Measurements from ENCODE around the gene SULT1B1.

SULT1B1 gene

DNA sequence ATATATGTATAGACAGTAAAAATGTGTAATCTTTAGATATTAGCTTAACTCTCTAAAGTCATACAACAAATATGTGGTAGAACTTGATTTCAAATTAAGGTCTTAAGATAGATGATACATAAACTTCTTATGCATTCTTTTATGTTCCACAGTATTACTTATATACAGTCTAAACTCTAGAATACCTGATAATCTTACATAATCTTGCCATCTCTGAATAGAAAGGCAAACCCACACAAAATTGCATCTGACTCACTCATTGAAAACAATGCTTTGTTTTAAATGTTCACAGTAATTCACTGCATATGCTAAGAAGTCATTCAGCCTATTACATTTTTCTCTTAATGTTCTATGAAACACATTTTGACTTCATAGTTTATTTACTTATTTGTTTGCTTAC, 10.1 kb downstream of the SULT1B1 start:
- no peak for DNase-seq (ENCODE audit: low read depth in 1 of 2, low spot score in 1 of 2)

DNA sequence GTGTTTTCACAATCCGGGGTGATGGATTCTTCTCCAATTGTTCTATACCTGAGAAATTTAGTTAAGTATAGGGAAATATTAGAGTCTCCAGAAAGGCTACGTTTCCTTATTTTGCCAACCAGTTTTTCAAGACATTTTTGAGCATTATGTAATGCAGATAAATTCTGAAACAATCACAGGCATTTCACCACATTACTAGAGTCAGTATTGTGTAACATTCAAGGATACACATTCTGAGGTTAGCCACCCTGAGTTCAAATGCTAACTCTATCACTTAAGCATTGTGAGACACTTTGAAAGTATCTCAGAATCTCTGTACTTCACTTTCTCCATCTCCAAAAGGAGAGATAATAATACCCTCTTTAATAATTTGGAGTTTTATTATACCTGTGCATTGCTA, 10.6 kb downstream of the SULT1B1 start:
- no peak for DNase-seq (ENCODE audit: low read depth in 1 of 2, low spot score in 1 of 2)

DNA sequence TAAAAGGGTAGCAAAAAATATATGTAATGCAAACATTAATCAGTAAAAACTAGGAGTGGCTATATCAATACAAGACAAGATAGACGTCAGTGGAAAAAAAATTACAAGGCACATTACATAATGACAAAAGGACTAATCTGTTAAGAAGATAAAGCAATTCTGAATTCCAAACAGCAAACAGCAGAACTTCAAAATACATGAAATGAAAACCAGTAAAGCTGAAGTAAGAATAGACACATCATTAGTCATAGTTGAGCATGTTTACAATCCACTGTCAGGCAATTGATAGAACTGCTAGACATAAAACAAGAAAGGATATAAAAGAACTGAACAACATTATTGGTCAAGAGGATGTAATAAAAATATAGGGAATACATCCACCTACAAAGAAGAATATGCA, 12.2 kb downstream of the SULT1B1 start:
- DNase-seq (ENCODE audit: low read depth in 1 of 2, low spot score in 1 of 2): no peak

DNA sequence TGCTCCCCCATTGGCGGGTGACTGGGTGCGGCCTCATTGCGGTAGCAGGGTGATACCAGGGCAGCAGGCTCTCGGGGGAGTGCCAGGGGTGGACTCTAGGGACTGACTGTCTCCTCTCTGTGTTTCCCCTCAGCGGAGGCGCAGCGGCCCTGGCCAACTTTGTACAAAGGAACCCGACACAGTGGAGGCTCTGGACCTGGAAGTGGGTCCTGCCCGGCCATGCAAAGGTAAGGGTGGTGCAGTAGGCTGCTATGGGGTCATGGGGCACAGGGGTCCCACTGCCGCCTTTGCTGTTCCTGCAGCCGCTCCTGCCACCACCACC, 16.3 kb downstream of the SULT1B1 start:
- no peak for DNase-seq (ENCODE audit: low read depth in 1 of 2, low spot score in 1 of 2)

DNA sequence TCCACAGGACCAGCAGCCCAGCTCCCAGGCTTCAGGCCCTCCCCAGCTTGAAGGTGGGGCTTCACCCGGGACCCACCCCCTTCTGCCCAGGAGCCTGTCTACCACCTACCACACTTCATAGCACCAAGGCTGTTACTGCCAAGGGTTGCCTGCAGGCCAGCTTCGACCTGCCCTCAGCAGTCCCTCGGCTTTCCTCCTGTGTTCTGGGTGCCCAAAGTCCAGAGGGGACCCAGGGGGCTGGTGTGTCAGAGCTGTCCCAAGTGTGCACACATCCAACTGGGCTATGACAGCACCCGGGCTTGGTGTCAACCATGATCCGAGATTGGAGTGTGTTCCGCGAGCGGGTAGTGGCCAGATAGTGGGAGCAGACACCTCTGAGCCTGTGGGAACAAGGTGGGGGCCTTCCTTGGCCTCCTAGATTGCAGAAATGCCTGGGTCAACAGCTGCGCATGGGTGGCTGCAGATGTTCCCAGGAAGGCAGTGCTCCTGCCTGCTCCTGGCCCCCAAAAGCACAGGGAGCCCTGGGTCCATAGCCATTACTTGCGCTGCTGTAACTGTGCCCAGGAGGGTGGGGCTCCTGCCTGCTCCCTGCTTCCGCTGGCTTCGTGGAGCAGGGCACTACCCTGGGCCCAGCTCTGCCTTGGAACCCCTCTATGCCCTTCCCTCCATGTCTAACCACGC, 16.8 kb downstream of the SULT1B1 start:
- no peak for DNase-seq (ENCODE audit: low read depth in 1 of 2, low spot score in 1 of 2)

DNA sequence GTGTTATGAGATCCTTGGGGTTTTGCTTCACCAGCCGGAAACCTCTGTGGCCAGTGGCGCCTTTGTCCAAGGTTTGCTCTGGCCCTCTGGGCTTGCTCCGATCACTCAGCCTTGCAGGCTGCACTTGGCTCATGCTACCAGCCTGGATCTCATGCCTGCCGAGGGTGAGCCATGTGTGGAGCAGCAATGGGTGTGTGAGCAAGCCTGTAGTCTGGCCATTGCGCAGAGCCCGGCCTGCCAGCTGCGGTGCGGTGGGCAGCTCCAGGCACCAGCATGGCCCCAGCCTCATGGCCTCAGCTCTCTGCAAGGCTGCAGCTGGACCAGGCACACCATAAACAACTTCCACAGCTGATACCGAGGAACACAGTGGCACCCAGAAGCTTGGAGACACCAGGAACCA, 17.8 kb downstream of the SULT1B1 start:
- no peak for DNase-seq (ENCODE audit: low read depth in 1 of 2, low spot score in 1 of 2)

DNA sequence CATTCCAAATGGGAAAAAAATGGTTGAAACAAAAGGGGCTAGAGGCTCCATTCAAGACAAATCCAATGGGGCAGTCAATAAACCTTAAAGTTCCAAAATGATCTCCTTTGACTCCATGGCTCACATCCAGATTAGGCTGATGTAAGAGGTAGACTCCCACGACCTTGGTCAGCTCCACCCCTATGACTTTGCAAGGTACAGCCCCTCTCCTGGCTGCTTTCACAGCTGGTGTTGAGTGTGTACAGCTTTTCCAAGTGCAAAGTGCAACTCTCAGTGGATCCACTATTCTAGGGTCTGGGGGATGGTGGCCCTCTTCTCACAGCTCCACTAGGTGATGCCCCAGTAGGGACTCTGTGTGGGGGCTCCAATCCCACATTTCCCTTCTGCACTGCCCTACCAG, 21.5 kb downstream of the SULT1B1 start:
- DNase-seq (ENCODE audit: low read depth in 1 of 2, low spot score in 1 of 2): no peak

DNA sequence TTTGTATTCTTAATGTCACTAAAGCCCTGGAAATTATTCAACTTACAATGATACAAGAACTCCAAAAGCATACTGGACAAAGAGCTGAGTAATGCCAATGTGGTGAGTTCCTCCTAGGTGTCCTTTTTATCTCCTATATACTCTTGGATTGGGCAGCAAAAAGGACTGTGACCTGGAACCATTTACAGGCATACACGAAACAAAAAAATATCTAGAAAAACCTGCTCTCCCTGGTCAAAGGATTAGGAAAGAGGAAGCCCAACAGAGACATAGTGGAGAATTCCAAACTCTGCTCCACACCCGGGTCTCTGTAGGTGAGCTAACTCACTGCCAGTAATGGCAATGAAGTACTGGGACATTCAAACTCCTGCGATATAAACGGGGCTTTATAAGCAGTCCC, 25.3 kb downstream of the SULT1B1 start:
- DNase-seq (ENCODE audit: low read depth in 1 of 2, low spot score in 1 of 2): no peak

DNA sequence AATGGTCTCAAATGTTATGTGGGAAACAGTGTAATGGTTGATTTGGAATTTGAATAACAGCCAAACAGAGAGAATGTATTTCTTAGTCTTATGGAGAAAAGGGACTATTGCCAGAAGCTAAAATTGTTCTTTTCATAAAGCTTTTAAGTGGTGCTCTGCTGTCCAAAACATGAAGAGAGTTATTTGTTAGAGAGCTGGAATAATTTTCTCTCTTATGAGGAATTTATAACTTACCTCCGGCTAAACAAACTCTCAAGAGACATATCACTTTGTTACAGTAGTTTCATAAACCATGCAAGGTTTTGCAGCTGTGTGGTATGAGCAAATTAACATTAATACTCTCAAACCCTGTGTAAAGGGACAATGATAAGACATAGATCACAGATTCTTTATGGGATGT, 28.6 kb downstream of the SULT1B1 start:
- no peak for DNase-seq (ENCODE audit: low read depth in 1 of 2, low spot score in 1 of 2)

DNA sequence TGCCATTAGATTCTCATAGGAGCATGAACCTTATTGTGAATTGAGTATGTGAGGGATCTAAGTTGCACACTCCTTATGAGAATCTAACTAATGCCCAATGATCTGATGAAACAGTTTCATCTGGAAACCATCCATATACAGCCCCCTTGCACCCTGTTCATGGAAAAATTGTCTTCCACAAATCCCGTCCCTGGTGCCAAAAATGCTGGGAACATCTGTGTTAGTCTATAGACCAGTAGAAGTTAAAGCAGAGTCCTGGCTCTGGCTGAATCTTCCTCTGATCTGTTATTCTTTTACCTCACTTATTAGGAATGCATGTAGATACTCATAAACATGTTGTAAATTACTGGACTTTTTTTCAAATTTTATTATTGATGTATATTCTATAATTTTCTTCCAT, 29.2 kb downstream of the SULT1B1 start:
- DNase-seq (ENCODE audit: low read depth in 1 of 2, low spot score in 1 of 2): no peak

DNA sequence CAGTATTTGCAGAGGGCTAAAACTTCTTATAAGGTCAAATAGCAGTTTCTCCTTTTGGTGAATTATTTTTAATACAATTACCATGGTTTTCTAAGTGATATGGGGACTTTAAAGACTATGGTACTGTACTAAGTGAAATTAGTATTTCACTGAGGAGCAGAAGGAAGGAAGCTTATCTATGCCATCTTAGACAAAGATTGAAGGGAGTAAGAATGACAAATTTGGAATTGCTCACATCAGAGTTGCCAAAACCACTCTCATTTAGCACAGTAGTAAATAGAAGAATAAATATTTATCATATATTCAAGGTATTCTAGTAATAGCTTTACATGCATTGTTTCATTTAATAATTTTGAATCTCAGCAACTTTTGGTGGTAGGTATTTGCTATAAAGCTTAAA, 30.4 kb downstream of the SULT1B1 start:
- DNase-seq (ENCODE audit: low read depth in 1 of 2, low spot score in 1 of 2): no peak

DNA sequence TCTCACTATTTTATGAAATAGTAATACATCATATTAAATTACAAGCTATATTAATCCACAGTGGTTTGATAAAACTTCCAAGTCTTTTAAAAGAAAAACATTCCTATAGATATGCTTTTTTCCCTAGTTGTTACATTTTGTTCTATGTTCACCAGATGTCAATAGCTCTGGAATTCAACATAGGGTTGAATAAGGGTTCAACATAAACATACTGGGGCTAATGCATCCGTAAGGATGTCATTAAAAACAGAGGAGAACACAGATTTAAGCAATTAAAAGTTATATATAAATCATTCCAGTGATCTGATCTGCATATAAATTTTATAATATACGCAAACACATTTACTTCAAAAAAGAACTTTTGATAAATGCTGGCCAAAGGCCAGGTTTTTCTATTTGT, 32.5 kb downstream of the SULT1B1 start:
- DNase-seq (ENCODE audit: low read depth in 1 of 2, low spot score in 1 of 2): no peak

DNA sequence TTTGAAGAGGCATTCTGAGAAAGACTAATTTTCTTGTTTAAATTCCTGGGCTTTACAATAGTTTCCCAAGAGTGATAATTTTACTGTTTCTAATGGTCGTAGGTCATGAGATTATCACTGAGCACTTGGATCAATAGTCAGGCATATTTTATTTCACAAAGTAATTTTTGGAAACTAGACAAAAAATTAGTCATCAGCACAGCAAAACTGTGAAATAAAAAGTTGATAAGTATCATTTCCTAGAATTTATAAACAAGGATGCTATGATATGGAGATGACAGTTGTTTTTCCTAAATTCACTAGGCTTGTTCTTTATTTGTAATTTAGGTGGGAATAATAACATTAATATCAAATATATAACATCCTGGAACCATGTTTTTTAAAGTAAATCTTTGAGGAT, 33.0 kb downstream of the SULT1B1 start:
- DNase-seq (ENCODE audit: low read depth in 1 of 2, low spot score in 1 of 2): no peak

DNA sequence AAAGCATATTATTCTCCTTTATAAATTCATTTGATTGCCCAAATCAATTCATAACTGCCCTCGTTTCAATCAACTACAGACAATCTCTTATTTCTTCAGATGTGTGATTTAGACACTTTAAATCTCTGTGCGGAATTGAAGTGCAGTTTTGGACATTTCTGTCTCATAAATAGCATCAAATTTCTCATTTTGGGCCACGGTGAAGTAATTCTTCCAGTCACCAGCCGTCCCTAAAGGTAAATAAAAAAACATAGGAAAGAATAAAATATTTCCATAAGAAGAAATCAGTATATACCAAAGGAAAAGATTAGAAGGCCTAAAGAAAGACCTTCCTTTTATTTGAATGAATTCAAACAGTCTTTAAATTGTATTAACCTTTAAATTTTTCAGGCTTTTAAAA, 33.4 kb downstream of the SULT1B1 start:
- DNase-seq (ENCODE audit: low read depth in 1 of 2, low spot score in 1 of 2): no peak

DNA sequence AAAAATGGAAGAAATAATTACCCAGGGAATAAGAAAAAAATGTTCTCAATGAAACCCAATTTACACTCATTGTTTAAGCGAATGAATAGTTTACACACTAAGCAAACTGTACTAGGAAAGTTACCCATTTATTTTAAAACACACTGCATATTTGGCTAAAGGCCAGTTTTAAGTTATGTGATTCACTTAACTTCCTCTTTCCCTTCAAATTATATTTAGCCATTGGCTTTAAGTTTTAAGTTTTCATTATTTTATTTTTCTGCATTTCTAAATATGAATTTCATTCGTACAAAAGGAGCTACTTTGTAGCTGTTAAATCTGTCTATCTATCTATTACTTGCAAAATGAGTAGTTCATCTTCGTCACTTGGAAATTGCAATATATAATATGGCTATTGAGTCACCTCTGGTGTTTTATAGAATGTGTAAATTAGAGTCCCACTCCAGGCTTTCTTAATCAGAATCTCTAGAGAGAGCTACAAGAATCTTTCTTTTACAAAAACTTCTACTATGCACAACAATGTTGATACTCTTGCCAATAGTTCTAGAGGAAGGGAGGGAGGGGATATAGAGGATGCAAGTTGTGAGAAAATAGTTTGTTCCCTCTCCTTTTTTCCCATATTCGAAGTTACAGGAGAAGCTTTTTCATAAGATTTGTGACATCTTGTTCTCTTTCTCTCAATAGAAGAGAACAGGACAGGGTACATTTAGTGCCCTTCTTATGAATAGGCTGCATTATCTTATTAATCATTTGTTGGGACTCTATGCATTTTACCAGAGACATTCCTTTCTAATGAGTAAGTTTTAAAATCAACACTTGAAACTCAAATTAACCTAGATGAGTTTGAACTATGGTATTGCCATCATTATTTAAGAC, 41.8 kb downstream of the SULT1B1 start:
- no peak for DNase-seq (ENCODE audit: low read depth in 1 of 2, low spot score in 1 of 2)

DNA sequence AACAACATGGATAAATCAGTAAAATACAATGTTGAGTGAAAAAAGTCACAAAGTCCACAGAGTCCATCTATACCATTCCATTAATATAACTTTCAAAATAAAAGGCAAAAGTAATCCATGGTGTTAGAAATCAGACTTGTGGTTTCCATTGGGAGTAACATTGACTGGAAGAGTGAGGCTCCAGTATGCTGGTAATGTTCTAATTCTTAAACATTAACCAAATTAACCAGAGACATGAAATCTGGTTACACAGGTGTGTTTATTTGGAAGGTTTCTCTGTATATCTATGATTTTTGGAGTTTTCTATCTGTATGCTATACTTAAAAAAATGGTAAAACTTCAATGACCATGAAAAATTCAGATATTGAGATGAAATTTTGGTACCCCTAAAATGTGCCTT, 42.6 kb downstream of the SULT1B1 start:
- no peak for DNase-seq (ENCODE audit: low read depth in 1 of 2, low spot score in 1 of 2)

DNA sequence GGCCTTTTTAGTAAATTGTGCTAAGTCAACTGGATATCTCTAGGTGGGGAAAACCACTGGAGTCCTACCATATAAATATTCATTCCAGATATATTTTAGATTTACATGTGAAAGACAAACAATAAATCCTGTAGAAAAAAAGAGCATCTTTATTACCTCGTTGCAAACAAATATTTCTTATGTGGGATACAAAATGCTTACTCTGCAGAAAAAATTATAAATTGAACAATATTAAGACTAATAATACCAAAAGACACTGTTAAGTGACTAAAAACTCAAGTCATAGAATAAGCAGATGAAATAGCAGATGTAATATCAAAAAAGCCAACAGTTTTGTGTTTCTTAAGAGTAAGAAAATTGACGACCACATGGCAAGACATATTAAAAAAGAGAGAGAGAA, 43.8 kb downstream of the SULT1B1 start:
- no peak for DNase-seq (ENCODE audit: low read depth in 1 of 2, low spot score in 1 of 2)

DNA sequence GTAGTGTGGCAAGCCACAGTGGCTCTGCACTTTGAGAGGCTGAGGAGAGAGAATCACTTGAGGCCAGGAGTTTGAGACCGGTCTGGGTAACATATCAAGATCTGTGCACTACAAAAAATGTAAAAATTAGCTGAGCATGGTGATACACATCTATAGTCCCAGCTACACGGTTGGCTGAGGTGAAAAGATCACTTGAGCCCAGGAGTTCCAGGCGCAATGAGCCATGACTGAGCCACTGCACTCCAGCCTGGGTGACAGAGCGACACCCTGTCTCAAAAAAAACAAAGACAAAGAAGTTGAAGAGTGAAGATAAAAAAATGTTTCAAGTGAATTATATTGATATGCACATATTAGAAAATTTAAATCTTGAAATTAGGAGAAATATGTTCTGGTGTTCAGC, 46.3 kb downstream of the SULT1B1 start:
- DNase-seq (ENCODE audit: low read depth in 1 of 2, low spot score in 1 of 2): no peak

DNA sequence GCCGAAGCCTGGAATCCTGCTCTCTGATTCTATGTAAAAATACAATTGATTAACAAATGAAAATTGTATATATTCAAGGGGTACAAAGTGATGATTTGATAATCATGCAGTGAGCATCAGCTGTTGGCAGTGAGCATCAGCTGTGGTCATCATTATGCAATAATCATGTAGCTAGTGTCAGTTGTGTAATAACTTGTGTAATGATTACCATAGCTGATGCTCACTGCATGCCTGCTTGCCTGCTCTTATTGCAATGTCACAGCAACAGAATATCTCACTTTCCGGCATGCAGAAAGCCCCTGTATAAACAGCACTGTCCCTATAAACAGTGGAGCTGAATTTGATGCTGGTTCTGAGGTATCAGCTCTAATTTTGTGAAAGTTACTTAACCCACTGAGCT, 46.8 kb downstream of the SULT1B1 start:
- DNase-seq (ENCODE audit: low read depth in 1 of 2, low spot score in 1 of 2): no peak

DNA sequence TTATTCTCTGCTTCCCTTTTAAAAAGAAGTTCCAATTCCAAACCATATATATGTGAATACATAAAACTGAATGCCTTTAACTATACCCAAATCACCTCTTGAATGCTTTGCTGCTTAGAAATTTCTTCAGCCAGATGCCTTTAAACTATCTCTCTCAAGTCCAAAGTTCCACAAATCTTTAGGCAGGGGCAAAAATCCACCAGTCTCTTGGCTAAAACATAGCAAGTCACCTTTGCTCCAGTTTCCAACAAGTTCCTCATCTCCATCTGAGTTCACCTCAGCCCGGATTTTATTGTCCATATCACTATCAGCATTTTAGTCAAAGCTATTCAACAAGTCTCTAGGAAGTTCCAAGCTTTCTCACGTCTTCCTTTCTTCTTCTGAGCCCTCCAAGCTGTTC, 49.8 kb downstream of the SULT1B1 start:
- no peak for DNase-seq (ENCODE audit: low read depth in 1 of 2, low spot score in 1 of 2)

DNA sequence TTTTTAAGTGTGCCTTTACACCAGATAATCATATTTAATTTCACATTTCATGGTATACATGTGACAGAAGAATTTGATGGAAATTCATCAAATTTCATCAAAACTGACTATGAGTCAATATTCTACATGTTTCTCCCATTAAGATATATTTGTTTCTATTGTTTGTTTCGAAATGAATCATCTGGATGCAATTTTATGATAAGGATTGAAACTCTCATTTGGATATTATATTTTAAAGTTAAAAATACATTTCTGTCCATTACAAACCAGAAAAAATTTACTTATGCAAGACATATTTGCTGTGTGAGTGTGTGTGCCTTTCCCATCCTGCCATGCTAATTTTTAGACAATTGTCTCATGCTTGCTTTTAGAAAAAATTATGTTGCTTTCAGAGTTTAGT, 52.2 kb downstream of the SULT1B1 start:
- no peak for DNase-seq (ENCODE audit: low read depth in 1 of 2, low spot score in 1 of 2)

DNA sequence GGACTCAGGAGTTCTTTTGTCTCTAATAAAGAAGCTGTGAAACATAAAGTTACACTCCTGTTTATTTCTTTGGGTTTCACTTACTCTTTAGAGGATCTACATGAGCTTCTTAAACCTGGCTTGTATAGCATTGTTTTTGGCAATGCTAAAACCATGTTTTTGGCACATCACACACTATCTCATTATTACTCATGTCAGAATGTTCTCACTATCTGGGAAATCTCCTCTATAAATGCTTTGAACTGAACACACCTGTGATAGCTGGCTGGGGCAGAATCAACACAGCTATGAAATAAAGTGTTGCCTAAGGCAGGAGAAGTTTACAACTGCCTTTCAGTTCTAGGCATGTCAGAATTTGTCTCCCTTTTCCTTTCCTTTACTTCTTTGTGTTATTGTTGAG, 52.6 kb downstream of the SULT1B1 start:
- no peak for DNase-seq (ENCODE audit: low read depth in 1 of 2, low spot score in 1 of 2)

DNA sequence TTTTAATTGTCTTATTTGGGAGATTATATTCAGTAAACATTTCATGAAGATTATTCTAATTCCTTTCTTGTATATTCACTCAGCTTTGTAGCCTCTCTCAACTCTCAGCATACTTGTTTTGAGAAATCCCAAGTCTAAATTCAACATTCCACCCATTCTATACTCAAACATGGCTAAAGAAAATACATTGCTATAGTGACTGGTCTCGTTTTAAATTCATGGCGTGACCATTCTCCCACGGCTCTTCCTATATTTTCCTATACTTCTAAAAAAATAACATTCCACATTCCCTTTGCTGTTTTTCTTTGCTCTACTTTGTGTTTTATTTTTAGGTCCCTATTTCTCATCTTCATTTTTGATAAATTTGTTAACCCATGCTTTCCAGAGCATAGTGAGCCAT, 58.2 kb downstream of the SULT1B1 start:
- no peak for DNase-seq (ENCODE audit: low read depth in 1 of 2, low spot score in 1 of 2)
